Skin epidermis (tissue), 12 donors: ENCODE data around the gene PDZD7.
"Not testable (repeated sequence)": the region's sequence is repeated elsewhere in the genome, so short reads cannot be mapped to it uniquely, and the experiment has no call there.

Experiments used
- H3K27ac ChIP-seq, 21 experiments: fragments of 200-600 bp; sonication (generic) in 11 of 21; one replicate each; pipeline ENCODE4 v1.5.0; 2020; ENCODE audit warnings: mild to moderate bottlenecking in 3 of 21, inconsistent platforms in 2 of 21, moderate library complexity in 2 of 21
- H3K4me3 ChIP-seq, 7 experiments: fragments of 200-600 bp; sonication (generic) in 2 of 7; one replicate each; pipeline ENCODE4 v1.5.0; 2020; ENCODE audit warnings: inconsistent platforms in 2 of 7, mild to moderate bottlenecking in 2 of 7, moderate library complexity in 1 of 7

The PDZD7 gene

DNA sequence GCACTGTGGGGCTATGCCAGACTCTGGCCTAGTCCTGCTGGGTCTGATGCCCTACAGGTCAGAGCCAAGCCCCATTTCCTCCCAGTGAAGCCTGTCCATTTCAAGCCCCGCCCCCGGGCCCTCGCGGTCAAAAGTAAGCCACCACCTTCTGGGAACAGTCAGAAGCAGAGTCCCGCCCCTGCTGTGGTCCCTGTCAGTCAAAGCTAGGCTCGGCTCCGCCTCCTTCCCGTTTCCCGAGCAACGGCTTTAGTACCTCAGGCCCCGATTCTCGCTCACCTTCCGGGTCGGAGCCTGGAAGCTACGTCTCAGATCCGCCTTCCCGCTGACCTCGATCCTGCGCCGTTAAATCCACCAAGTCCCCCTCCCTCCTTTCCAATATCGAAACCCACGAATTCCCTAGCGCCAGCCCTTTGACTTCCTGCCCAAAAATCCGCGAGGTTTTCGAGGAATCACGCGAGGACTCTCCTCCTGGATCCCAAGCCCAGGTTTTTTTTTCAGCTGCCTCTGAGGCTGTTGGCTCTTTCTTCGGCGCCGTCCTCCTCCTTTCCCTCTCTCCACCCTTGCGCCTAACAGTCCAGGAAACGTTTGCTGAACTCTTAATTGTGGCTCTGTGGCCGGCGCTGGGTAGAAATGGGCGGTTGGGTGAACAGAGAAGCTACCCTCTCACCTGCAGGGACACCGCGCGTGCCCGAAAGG, 11.9 kb upstream of the PDZD7 start:
- peak overlapping the region; percentile 28 to 55 (median 40) for H3K4me3 ChIP-seq
- H3K27ac ChIP-seq = peak overlapping the region; percentile 14 to 93 (median 82)

DNA sequence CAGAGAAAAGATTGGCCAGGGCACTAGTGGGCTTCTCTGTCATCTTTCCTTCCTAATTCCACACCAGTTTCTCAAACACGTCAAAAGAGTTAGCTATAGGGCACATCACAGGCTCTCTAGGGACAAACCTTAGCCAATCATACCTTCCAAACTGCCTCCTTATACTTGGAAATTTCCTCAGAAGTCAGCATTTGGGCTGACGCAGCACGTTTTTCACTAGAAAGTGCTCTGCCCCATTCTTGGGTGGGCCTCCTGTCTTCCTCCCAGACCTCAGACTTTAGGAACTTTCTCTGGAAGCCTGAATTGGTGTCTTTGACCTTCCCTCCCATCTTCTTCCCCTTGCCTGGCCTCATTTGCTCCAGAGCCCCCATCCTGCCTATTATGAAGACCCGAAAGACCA, 11.2 kb upstream of the PDZD7 start:
- peak overlapping the region in 6 of 7 experiments; percentile 28 to 55 (median 42) for H3K4me3 ChIP-seq

DNA sequence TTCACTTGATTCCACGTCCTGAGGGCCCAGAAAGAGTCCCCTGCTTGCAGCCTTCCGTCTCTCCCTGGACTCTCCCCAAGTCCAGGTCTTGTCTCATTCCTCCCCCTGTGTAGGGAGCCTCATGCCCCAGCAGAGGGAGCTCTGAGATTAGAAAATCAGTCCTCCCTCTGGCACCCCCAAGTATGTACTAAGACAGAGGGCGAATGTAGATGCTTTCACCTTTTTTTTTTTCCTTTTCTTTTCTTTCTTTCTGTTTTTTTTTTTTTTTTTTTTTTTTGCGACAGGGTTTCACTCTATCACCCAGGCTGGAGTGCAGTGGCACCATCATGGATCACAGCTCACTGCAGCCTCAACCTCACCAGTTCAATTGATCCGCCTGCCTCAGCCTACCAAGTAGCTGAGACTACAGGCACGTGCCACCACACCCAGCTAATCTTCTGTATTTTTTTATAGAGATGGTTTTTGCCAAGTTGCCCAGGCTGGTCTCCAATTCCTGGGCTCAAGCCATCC, 10.4 kb upstream of the PDZD7 start:
- H3K27ac ChIP-seq = peak overlapping the region in 1 of 21 experiments; percentile 79
- H3K4me3 ChIP-seq = no peak overlapping the region

More for the DNA sequence above, 11.2 kb upstream of the PDZD7 start:
- peak overlapping the region in 18 of 21 experiments; percentile 65 to 93 (median 83) for H3K27ac ChIP-seq

DNA sequence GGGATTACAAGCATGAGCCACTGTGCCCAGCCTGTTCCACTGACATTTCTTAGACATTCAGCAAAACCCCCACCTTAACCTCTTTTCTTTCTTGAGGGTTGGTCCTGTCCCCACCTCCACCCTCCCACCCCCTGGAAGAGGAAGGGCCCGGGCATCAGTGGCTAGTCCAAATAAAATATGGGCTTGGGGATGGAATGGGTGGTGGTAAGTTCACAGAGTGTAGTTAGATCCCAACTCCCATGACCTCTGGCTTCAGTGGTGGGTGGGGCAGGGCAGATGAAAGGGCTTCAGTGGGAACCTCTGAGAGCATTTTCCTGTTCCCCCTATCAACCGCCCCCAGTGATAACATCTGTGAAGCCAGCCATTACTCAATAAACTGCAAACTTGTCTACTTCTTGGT, 9.9 kb upstream of the PDZD7 start:
- peak overlapping the region in 1 of 21 experiments; percentile 35 for H3K27ac ChIP-seq
- no peak overlapping the region for H3K4me3 ChIP-seq

DNA sequence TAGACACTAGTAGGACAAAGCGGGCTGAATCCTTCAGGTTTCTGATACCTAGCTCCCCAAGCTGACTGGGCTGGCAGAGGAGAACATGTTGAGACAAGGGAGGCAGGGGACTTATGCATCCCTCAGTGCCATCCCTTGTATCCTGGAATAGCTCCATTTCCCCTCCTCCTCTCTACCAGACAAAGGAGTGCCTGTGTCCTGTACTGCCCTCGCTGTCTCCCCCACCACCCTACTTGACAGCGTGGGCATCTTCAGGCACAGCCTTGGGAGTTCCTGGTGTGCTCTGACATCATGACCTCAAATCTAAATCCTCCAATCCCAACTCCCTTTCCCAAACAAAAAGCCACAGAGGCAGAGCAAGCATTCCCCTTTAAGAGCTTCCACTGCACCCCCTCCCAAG, 9.1 kb upstream of the PDZD7 start:
- no peak overlapping the region for H3K4me3 ChIP-seq
- no peak overlapping the region for H3K27ac ChIP-seq

DNA sequence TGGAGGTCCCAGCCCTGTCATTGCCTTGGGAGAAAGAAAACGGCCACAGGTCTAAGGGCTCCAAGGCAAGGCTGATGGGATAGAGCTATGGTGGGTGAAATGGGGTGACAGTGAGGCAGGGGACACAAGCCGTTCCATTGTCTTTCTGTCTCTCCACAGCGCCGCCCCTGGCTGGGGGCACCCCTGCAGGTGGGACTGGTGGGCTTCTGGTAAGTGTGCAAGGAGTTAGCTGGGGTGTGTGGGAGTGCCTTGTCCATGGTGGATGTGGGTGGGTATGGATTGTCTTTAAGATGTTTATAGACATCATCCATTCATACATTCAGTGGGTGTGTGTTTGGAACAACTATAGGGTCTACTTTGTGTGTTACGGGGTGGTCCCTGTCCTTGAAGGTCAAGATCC, 7.6 kb upstream of the PDZD7 start:
- Histone ChIP-seq H3K4me3 (no peak overlapping the region), H3K27ac (no peak overlapping the region)

DNA sequence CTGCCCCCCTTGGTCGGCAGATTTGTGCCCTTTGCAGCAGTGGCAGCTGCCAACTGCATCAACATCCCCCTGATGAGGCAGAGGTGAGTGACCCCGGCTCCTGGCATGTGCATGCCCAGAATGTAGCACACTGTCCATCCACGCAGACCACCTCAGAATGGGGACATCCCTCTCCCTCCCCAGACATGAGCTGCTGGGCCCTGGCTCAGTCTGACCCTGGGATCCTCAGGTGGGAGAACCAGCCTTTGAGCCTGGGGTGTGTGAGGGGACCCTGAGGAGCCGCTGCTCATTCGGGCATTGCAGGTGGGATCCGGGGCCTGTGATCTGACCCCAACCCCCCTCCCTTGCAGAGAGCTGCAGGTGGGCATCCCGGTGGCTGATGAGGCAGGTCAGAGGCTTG, 5.8 kb upstream of the PDZD7 start:
- H3K27ac ChIP-seq = no peak overlapping the region

DNA sequence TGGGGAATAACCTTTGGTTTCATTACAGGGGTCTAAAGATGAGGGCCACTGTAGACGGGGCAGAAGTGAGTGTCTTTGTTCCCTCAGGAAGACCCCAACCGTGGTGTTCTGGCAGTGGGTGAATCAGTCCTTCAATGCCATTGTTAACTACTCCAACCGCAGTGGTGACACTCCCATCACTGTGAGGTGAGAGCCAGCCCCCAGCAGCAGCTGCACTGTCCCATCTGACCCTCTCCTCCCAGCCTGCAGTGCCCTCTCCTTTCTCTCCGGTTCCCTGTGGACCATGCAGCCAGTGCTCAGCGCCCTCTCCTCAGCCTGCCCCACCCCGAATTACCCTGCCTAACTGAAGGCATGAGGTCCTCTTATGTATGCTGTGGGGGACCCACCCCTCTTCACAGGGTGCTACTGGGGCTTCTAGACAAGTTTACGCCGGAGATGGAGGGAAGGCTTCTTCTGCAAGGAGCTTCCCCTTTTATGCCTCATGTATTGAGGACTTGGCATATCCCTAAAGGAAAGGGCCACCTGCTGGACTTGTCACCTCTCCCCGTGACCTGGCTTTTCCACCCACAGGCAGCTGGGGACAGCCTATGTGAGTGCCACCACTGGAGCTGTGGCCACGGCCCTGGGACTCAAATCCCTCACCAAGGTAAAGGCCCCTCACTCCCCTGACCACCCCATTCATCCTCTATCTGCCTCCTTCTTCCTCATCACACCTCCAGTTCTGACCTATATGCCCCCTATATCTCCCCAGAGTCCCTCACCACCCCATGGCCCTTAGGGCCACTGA, 5.2 kb upstream of the PDZD7 start:
- Histone ChIP-seq H3K4me3 (no peak overlapping the region), H3K27ac (peak overlapping the region in 2 of 21 experiments; percentile 13 to 33)

More for the DNA sequence above, 5.8 kb upstream of the PDZD7 start:
- H3K4me3 ChIP-seq = no peak overlapping the region

DNA sequence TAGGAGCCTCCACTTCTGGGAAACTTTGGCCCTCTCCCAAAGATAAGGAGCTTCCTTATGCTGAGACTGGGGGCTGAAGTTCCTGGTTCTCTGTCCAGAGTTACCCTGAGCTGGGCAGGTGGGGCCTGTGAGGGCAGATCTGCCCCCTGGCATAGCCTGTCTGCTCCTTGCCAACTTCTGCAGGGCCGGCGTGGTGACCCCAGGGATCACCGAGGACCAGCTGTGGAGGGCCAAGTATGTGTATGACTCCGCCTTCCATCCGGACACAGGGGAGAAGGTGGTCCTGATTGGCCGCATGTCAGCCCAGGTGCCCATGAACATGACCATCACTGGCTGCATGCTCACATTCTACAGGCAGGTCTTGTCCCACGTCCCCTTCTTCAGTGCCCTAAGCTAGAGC, 4.4 kb upstream of the PDZD7 start:
- H3K27ac ChIP-seq = peak overlapping the region in 2 of 21 experiments; percentile 13 to 33
- H3K4me3 ChIP-seq = no peak overlapping the region

DNA sequence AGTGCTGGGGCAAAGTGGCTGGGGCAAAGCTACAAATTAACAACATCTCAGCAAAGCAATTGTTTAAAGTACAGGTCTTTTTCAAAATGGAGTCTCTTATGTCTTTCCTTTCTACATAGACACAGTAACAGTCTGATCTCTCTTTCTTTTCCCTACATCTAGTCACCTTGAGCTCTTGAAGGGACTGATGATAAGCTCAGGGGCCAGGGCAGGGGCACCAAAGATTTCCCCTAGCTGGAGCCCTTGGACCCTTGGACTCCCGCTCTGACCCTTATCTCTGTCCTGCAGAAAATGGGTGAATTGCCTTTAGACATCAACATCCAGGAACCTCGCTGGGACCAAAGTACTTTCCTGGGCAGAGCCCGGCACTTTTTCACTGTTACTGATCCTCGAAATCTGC, 3.5 kb upstream of the PDZD7 start:
- not testable (repeated sequence) for H3K4me3 ChIP-seq, H3K27ac ChIP-seq

DNA sequence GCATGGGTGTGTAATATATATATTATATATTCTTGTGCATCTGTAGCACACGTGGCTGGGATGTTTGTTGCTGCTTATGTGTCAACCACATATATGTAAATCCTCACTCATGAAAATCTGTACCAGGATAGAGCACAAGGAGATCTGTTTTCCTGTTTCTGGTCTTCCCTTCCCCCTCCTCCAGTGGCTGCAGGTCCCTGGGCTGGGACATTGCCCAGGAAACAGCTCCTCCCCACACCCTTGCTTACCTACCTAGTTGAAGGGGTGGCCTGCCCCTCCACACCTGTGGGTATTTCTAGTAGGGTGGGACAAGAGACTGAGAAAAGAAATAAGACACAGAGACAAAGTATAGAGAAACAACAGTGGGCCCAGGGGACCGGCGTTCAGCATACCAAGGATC, 2.3 kb upstream of the PDZD7 start:
- peak overlapping the region in 18 of 21 experiments; percentile 88 to 100 (median 96) for H3K27ac ChIP-seq
- H3K4me3 ChIP-seq = peak overlapping the region in 6 of 7 experiments; percentile 47 to 90 (median 70)

DNA sequence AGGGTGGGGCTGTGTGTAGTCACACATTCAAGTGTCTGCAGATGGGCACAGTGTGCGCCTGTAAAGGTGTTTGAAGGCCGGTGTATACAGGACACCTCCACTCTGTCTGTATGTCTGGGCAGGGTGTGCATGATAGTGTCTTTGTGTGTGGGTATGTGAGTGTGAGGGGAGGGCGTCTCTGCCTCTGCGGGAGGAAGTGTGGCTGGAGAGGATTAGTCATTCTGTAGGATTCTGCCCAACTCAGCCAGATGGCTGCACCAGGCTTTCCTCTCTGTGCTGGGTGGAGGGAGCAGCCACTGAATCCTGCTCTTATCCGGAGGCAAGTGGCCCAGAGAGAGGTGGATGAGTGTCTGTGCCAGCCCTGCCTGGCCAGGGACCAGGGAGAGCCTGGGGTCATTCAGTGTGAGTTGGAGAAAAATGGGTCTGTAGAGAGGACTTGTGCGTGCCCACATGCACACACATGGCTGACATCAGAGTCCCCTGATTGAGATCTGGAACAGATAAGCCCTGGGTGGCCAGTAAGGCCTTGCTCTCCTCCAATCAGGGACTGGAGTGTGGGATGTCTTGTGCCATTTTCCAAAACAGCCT, 1.8 kb upstream of the PDZD7 start:
- Histone ChIP-seq H3K4me3 (peak overlapping the region; percentile 47 to 90 (median 70)), H3K27ac (peak overlapping the region; percentile 70 to 100 (median 96))

DNA sequence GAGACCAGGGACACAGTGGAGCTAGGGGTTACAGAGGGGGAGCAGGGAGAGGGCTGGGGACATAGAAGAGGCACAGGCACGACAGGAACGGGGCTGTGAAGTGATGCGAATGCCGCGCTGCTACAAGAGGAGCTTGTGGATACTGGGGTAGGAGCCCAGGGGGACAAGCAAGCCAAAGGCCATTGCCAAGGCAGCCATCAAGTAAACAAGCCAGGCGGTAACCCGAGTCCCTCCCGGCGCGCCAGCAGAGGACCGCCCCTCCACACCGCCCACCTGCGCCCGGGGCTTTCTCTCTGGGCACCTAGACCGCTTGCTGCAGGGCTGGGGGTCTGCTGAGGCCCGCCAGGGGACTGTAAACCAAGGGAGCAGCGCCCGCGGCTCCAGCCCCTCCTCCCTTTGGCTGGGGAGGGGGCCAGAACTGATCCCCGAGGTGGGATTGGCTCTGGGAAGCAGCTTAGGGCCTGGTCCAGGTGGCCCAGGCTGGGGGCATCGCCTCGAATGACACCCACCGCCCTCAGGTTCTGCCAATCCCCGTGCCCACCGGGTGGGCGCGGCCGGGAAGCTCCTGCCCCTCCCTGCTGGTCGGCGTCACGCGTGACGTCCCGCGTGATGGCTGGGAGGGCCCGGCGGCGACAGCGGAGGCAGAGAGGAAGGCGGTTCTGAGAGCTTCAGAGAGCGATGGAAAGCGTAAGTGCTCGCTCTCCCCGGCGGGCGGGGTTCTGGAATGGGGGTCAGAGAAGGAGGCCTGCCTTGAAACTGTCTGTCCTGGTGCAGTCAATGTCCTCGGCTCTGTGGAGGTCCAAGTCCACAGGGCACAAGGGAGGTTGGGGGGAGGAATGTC, 1.1 kb upstream of the PDZD7 start:
- H3K27ac ChIP-seq = peak overlapping the region; percentile 70 to 100 (median 96)

DNA sequence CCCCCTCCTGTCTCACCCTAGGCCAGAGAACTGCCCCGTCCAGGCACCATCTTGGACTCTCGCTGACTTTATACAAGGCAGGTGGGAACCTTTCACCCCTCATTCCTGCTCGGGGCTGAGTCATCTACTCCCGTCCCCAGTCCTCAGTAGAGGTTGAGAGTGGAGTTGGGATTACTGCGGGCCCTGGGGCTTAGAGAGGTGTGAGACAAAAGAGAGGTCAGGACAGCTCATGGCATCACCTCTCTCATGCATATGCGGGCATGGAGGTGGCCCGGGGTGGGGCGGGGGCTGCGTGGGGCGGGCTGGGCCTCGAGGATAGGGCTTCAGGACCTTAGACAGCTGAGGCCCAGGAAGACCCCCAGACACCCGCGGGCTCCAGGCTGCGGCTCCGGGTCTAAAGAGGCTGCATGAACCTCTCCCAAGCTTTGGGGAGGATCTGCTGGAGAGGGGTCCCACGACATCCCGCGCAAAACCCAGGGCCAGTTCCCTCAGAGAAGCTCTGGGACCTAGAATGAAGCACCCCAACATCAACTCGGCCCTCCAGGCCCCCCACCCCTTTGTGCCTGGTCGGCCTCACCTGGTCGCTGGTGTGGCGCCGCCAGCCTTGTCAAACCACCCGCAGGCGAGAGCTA, 317 bp downstream of the PDZD7 start:
- Histone ChIP-seq H3K27ac (peak overlapping the region in 16 of 21 experiments; percentile 88 to 100 (median 97)), H3K4me3 (peak overlapping the region; percentile 47 to 90 (median 70))

More for the DNA sequence above, 1.1 kb upstream of the PDZD7 start:
- H3K4me3 ChIP-seq = peak overlapping the region; percentile 47 to 90 (median 70)

DNA sequence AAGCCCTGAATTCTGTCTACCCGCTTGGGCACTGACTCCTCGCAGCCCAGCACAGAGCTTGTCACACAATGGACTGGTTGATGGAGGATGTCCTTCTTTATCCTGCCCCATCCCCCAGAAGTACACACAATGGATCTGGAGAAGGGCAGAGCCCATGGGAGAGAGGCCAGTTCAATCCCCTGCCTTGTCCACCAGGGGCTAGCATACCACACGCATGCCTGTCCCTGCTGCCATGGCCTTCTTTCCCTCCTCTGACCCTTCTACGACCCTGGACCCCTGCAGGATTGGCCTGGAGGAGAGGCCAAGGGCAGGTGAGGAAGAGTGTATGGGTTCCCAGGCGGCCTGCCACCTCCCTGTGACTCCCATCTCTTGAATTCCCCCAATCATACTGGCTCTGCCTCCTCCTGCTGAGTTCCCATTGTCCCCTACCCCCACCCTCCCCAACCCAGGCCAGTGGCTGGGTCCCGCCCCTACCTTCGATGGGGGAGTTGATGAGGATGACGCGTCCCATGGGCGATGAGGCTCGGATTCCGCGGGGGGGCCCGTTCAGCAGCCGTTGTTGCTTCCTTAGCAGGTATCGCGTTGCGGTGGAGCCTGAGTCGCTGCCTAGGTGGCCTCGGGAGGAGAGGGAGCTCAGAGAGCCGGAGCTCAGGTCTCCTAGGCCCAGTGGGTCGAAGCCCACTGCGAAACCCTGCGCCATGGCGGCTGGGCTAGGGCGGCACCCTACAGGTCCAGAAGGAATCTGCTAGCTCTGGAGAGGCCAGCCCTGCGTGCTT, 1.2 kb downstream of the PDZD7 start:
- Histone ChIP-seq H3K4me3 (no peak overlapping the region), H3K27ac (no peak overlapping the region)

DNA sequence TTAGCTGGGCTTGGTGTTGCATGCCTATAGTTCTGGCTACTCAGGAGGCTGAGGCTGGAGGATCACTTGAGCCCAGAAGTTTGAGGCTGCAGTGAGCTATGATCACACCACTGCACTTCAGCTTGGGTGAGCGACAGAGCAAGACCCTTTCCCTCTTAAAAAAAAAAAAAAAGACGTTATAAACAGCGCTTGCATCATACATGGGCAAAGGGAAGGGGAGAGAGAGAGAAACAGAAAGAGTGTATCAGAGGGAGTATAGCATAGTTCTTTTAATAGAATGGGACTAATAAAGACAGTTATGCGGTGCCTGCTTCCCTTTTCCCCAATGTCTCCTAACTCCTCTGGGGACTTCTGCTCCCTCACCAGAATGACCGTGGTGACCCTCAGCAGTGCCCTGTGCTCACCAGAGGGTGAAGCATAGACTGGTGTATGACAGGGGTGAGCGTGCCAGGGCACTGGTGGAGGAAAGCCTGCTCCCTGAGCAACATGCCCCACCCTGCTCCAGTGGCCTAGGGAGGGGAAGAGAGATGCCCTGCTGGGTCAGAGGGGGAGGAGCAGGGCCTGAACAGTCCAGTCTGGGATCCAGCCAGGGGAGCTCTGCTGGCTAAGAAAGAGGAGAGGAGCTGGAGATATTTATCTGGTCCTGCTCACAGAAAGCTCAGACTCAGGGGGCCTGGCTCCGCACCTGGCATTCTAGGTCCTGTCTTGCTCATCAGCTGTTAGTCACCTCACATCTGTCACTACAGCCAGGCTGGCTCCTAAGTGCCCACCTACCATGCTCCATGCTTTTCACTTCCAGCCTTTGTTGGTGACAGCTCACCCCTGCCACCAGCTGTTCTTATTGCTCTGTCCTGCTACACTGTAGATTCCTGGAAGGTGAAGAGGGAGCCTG, 2.2 kb downstream of the PDZD7 start:
- Histone ChIP-seq H3K27ac (no peak overlapping the region), H3K4me3 (no peak overlapping the region)

DNA sequence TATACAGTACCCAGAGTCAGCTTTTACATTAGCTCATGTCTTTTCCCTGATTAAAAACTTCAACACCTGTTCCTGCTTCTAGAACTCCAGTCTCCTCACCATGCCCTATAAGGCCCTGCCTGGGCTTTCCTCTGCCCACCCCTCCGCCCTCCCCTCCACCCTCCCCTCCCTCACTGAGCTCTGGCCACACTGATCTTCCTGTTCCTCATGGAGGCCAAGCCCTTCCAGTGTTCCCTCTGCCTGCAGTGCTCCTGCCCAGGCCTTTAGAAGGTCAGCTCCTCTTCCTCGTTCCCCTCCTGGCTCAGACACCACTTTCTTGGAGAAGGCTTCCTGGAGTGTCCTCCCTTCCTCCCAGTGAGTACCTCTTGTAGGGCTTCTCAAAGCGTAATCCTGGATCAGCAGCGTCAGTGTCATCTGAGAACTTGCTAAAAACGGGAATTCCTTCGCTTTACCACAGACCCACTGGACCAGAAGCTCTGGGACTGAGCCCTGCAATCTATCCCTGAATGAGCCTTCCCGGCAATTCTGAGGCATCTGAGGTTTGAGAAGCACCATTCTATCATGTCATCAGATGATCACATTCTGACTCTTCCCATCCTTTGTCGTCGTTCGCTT, 3.7 kb downstream of the PDZD7 start:
- Histone ChIP-seq H3K4me3 (no peak overlapping the region), H3K27ac (no peak overlapping the region)
